Stomach (tissue), 4 donors: ENCODE measurements around the gene TCERG1.

Experiments used
- CTCF ChIP-seq, 7 experiments: fragments of 450-650 bp in 4 of 7; fragments of 200-600 bp in 3 of 7; sonication (generic) in 3 of 7; IDR thresholded peaks; one replicate each; pipeline ENCODE4 v1.5.1; 2016 to 2019; ENCODE audit warnings: antibody characterized with exemption in 7 of 7, control low read depth in 2 of 7, mild to moderate bottlenecking in 1 of 7
- EP300 ChIP-seq: sonication (generic); formaldehyde crosslinking; IDR thresholded peaks from one replicate; pipeline ENCODE4 v1.6.1; 2017; ENCODE audit warnings: antibody characterized with exemption
- POLR2A ChIP-seq, 4 donors: fragments of 450-650 bp; IDR thresholded peaks; one replicate each; pipeline ENCODE4 v1.6.1; 2016; ENCODE audit warnings: antibody characterized with exemption in 4 of 4, control low read depth in 2 of 4, mild to moderate bottlenecking in 1 of 4, moderate library complexity in 1 of 4
- POLR2AphosphoS5 ChIP-seq, 3 donors: sonication (generic); formaldehyde crosslinking; IDR thresholded peaks; one replicate each; pipeline ENCODE4 v1.6.1; 2016; ENCODE audit warnings: antibody characterized with exemption in 3 of 3

- TF ChIP-seq EP300 (no peak), CTCF (IDR thresholded peaks at IDR 0.05) (peak in 5 of 7 experiments; percentile 56 to 85 (median 73)), POLR2AphosphoS5 (IDR thresholded peaks at IDR 0.05) (no peak), POLR2A (IDR thresholded peaks at IDR 0.05) (no peak)
Observed at GRCh38 chr5:146541958-146542849, 95.1 kb downstream of the TCERG1 start.
